MM.1S (cell line): ENCODE measurements around the gene ADGRG2.

ENCODE experiments used
- CTCF ChIP-seq: fragments of 300-600 bp; sonication (generic); IDR thresholded peaks from 2 replicates; pipeline ENCODE4 v1.5.1; 2016; ENCODE audit warnings: antibody characterized with exemption, low read length, mixed read lengths
- EZH2 ChIP-seq: fragments of 300-600 bp; sonication (generic); optimal IDR thresholded peaks from 2 replicates; pipeline ENCODE3; 2017; ENCODE audit warnings: low read depth, mild to moderate bottlenecking, antibody characterized with exemption, low read length, mixed read lengths

DNA sequence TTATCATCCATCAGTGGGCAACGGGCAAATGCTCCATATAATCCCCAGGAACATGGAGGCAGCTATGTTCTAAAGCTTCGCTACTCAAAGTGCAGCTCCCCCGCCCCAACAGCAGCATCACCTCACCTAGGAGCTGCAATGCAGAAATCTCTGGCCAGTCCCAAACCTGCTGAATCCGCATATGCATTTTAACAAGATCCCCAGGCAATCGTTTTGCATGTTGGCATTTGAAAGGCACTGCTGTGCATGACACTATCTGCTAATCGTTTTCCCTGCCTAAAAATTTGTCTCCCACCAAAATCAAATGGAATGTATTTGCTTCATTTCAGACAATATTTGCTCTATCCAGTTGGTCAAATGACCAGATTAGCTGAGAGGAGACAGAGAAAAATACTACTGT lies 15.2 kb downstream of the ADGRG2 start:
- no peak for TF ChIP-seq CTCF
- TF ChIP-seq EZH2, result no peak
